ENCODE measurements around the gene KMO. TPM values are rescaled to one million over a fixed set of nuclear protein-coding genes. Genes with fewer than 3 reads are reported as not detected.

Gene KMO
- total RNA-seq, 1 experiment from 2014 or later = 5.8 TPM

- Histone ChIP-seq H3K9me2 (replicated peaks; ENCODE audit: insufficient read depth, low read length) (no peaks in the 10 kb centered on the region), H3K4me2 (ENCODE audit: low read depth, low read length, poor library complexity, severe bottlenecking) (no peak overlapping the region), H3K4me1 (ENCODE audit: low read length) (no peaks in the 10 kb centered on the region), H3K36me3 (ENCODE audit: insufficient read depth, low read length) (peaks cover 73% of the 10 kb centered on the region), H3K9ac (ENCODE audit: low read length) (no peak overlapping the region), H3K27me3 (ENCODE audit: low read length) (no peaks in the 10 kb centered on the region), H2AFZ (ENCODE audit: low read length) (no peak overlapping the region), H3K4me3 (ENCODE audit: low read length) (no peak overlapping the region), H3K79me2 (ENCODE audit: low read length) (peaks cover 18% of the 10 kb centered on the region), H3K27ac (ENCODE audit: low read length) (no peak overlapping the region), H3K9me3 (ENCODE audit: low read length) (no peaks in the 10 kb centered on the region), H4K20me1 (ENCODE audit: insufficient read depth, low read depth, low read length) (no peaks in the 10 kb centered on the region)
- no peak for DNase-seq
Observed at GRCh38 chr1:241507189-241507863, 24.9 kb upstream of the KMO start.

- Histone ChIP-seq H3K27me3 (ENCODE audit: low read length) (no peaks in the 10 kb centered on the region), H3K79me2 (ENCODE audit: low read length) (peaks cover 66% of the 10 kb centered on the region), H2AFZ (ENCODE audit: low read length) (no peak overlapping the region), H3K4me1 (ENCODE audit: low read length) (peaks cover 12% of the 10 kb centered on the region), H3K36me3 (ENCODE audit: insufficient read depth, low read length) (peaks cover 55% of the 10 kb centered on the region; the same call in 1 of the 2 replicates), H4K20me1 (ENCODE audit: insufficient read depth, low read depth, low read length) (no peaks in the 10 kb centered on the region), H3K9me2 (replicated peaks; ENCODE audit: insufficient read depth, low read length) (no peaks in the 10 kb centered on the region), H3K9me3 (ENCODE audit: low read length) (no peaks in the 10 kb centered on the region), H3K4me2 (ENCODE audit: low read depth, low read length, poor library complexity, severe bottlenecking) (no peak overlapping the region), H3K4me3 (ENCODE audit: low read length) (no peak overlapping the region), H3K27ac (ENCODE audit: low read length) (no peak overlapping the region), H3K9ac (ENCODE audit: low read length) (no peak overlapping the region)
- no peak for DNase-seq
Observed at GRCh38 chr1:241513378-241513777, 18.8 kb upstream of the KMO start.

- no peaks in the 10 kb centered on the region for H3K27me3 ChIP-seq (ENCODE audit: low read length)
- peak overlapping the region; percentile 74 for H3K4me3 ChIP-seq (ENCODE audit: low read length)
- H3K4me2 ChIP-seq (ENCODE audit: low read depth, low read length, poor library complexity, severe bottlenecking) = peak overlapping the region; percentile 99
- H3K36me3 ChIP-seq (ENCODE audit: insufficient read depth, low read length) = peaks cover 20% of the 10 kb centered on the region; the same call in 1 of the 2 replicates
- peak overlapping the region; percentile 31 for H3K27ac ChIP-seq (ENCODE audit: low read length)
- no peaks in the 10 kb centered on the region for H4K20me1 ChIP-seq (ENCODE audit: insufficient read depth, low read depth, low read length)
- no peak overlapping the region for H2AFZ ChIP-seq (ENCODE audit: low read length)
- H3K4me1 ChIP-seq (ENCODE audit: low read length) = peaks cover 30% of the 10 kb centered on the region
- H3K9me3 ChIP-seq (ENCODE audit: low read length) = no peaks in the 10 kb centered on the region
- no peaks in the 10 kb centered on the region for H3K9me2 ChIP-seq (replicated peaks; ENCODE audit: insufficient read depth, low read length)
- peaks cover 55% of the 10 kb centered on the region for H3K79me2 ChIP-seq (ENCODE audit: low read length)
- DNase-seq = peak; percentile 76
- peak overlapping the region; percentile 87 for H3K9ac ChIP-seq (ENCODE audit: low read length)
Observed at GRCh38 chr1:241518476-241519307, 13.5 kb upstream of the KMO start.

- no peaks in the 10 kb centered on the region for H4K20me1 ChIP-seq (ENCODE audit: insufficient read depth, low read depth, low read length)
- H3K27ac ChIP-seq (ENCODE audit: low read length) = peak within 1 kb of the TSS; percentile 31
- peak within 1 kb of the TSS; percentile 99 for H2AFZ ChIP-seq (ENCODE audit: low read length)
- H3K9me2 ChIP-seq (replicated peaks; ENCODE audit: insufficient read depth, low read length) = no peaks in the 10 kb centered on the region
- H3K9ac ChIP-seq (ENCODE audit: low read length) = peak within 1 kb of the TSS; percentile 87
- peak within 1 kb of the TSS; percentile 74 for H3K4me3 ChIP-seq (ENCODE audit: low read length)
- H3K4me1 ChIP-seq (ENCODE audit: low read length) = peaks cover 30% of the 10 kb centered on the region
- H3K79me2 ChIP-seq (ENCODE audit: low read length) = peaks cover 47% of the 10 kb centered on the region
- peak; percentile 98 for DNase-seq
- peaks cover 15% of the 10 kb centered on the region; the same call in 1 of the 2 replicates for H3K36me3 ChIP-seq (ENCODE audit: insufficient read depth, low read length)
- peak within 1 kb of the TSS; percentile 99 for H3K4me2 ChIP-seq (ENCODE audit: low read depth, low read length, poor library complexity, severe bottlenecking)
- no peaks in the 10 kb centered on the region for H3K9me3 ChIP-seq (ENCODE audit: low read length)
- H3K27me3 ChIP-seq (ENCODE audit: low read length) = no peaks in the 10 kb centered on the region
Observed at GRCh38 chr1:241519308-241520079, 12.7 kb upstream of the KMO start, which contains the start of gene FH. TSS of gene FH (minus strand) at chr1:241519755. CDS start at chr1:241519722, 33 bp downstream.

GRCh38 chr1:241520080-241520465 lies 12.1 kb upstream of the KMO start:
- peak overlapping the region; percentile 62 for H3K9ac ChIP-seq (ENCODE audit: low read length)
- no peak overlapping the region for H3K27ac ChIP-seq (ENCODE audit: low read length)
- peak overlapping the region; percentile 99 for H3K4me2 ChIP-seq (ENCODE audit: low read depth, low read length, poor library complexity, severe bottlenecking)
- no peaks in the 10 kb centered on the region for H3K27me3 ChIP-seq (ENCODE audit: low read length)
- DNase-seq = no peak
- H2AFZ ChIP-seq (ENCODE audit: low read length) = peak overlapping the region; percentile 99
- H3K36me3 ChIP-seq (ENCODE audit: insufficient read depth, low read length) = peaks cover 13% of the 10 kb centered on the region; the same call in 1 of the 2 replicates
- peaks cover 42% of the 10 kb centered on the region for H3K79me2 ChIP-seq (ENCODE audit: low read length)
- H3K9me2 ChIP-seq (replicated peaks; ENCODE audit: insufficient read depth, low read length) = no peaks in the 10 kb centered on the region
- peak overlapping the region; percentile 74 for H3K4me3 ChIP-seq (ENCODE audit: low read length)
- no peaks in the 10 kb centered on the region for H4K20me1 ChIP-seq (ENCODE audit: insufficient read depth, low read depth, low read length)
- peaks cover 30% of the 10 kb centered on the region for H3K4me1 ChIP-seq (ENCODE audit: low read length)
- no peaks in the 10 kb centered on the region for H3K9me3 ChIP-seq (ENCODE audit: low read length)

GRCh38 chr1:241521718-241522117 lies 10.5 kb upstream of the KMO start:
- Histone ChIP-seq H3K9ac (ENCODE audit: low read length) (no peak overlapping the region), H3K9me2 (replicated peaks; ENCODE audit: insufficient read depth, low read length) (no peaks in the 10 kb centered on the region), H3K4me2 (ENCODE audit: low read depth, low read length, poor library complexity, severe bottlenecking) (no peak overlapping the region), H3K9me3 (ENCODE audit: low read length) (no peaks in the 10 kb centered on the region), H3K27ac (ENCODE audit: low read length) (no peak overlapping the region), H2AFZ (ENCODE audit: low read length) (no peak overlapping the region), H3K79me2 (ENCODE audit: low read length) (peaks cover 27% of the 10 kb centered on the region), H3K4me1 (ENCODE audit: low read length) (peaks cover 25% of the 10 kb centered on the region), H3K4me3 (ENCODE audit: low read length) (no peak overlapping the region), H3K36me3 (ENCODE audit: insufficient read depth, low read length) (no peaks in the 10 kb centered on the region), H4K20me1 (ENCODE audit: insufficient read depth, low read depth, low read length) (no peaks in the 10 kb centered on the region), H3K27me3 (ENCODE audit: low read length) (no peaks in the 10 kb centered on the region)
- no peak for DNase-seq

GRCh38 chr1:241525026-241525425 lies 7.2 kb upstream of the KMO start:
- Histone ChIP-seq H2AFZ (ENCODE audit: low read length) (no peak overlapping the region), H3K4me2 (ENCODE audit: low read depth, low read length, poor library complexity, severe bottlenecking) (no peak overlapping the region), H4K20me1 (ENCODE audit: insufficient read depth, low read depth, low read length) (no peaks in the 10 kb centered on the region), H3K9me2 (replicated peaks; ENCODE audit: insufficient read depth, low read length) (no peaks in the 10 kb centered on the region), H3K9me3 (ENCODE audit: low read length) (no peaks in the 10 kb centered on the region), H3K27me3 (ENCODE audit: low read length) (no peaks in the 10 kb centered on the region), H3K79me2 (ENCODE audit: low read length) (no peaks in the 10 kb centered on the region), H3K4me1 (ENCODE audit: low read length) (peaks cover 12% of the 10 kb centered on the region), H3K9ac (ENCODE audit: low read length) (no peak overlapping the region), H3K36me3 (ENCODE audit: insufficient read depth, low read length) (no peaks in the 10 kb centered on the region), H3K27ac (ENCODE audit: low read length) (no peak overlapping the region), H3K4me3 (ENCODE audit: low read length) (no peak overlapping the region)
- DNase-seq = no peak

GRCh38 chr1:241527146-241527545 lies 5.0 kb upstream of the KMO start:
- H4K20me1 ChIP-seq (ENCODE audit: insufficient read depth, low read depth, low read length) = no peaks in the 10 kb centered on the region

More at GRCh38 chr1:241527146-241527545, 5.0 kb upstream of the KMO start:
- no peak for DNase-seq
- H3K9ac ChIP-seq (ENCODE audit: low read length) = no peak overlapping the region
- H3K9me2 ChIP-seq (replicated peaks; ENCODE audit: insufficient read depth, low read length) = no peaks in the 10 kb centered on the region
- H3K4me2 ChIP-seq (ENCODE audit: low read depth, low read length, poor library complexity, severe bottlenecking) = no peak overlapping the region
- no peaks in the 10 kb centered on the region for H3K9me3 ChIP-seq (ENCODE audit: low read length)
- no peaks in the 10 kb centered on the region for H3K79me2 ChIP-seq (ENCODE audit: low read length)
- H3K27me3 ChIP-seq (ENCODE audit: low read length) = no peaks in the 10 kb centered on the region
- H3K4me3 ChIP-seq (ENCODE audit: low read length) = no peak overlapping the region
- H3K36me3 ChIP-seq (ENCODE audit: insufficient read depth, low read length) = no peaks in the 10 kb centered on the region
- H3K4me1 ChIP-seq (ENCODE audit: low read length) = peaks cover 9% of the 10 kb centered on the region
- no peak overlapping the region for H3K27ac ChIP-seq (ENCODE audit: low read length)
- no peak overlapping the region for H2AFZ ChIP-seq (ENCODE audit: low read length)

Data from Karpas-422 (cell line).